Measurements from ENCODE around the gene POGZ.

POGZ gene

GRCh38 chr1:151370211-151370911 is 88.9 kb downstream of the POGZ start:
- peak; percentile 15 for DNase-seq

GRCh38 chr1:151369621-151370048 is 89.7 kb downstream of the POGZ start:
- no peak for DNase-seq

- DNase-seq, result no peak
These were observed 90.0 kb downstream of the POGZ start for GRCh38 chr1:151369302-151369610.

GRCh38 chr1:151368393-151369301 is 90.6 kb downstream of the POGZ start:
- DNase-seq, result peak; percentile 83

- no peak for DNase-seq
These were observed 91.5 kb downstream of the POGZ start for GRCh38 chr1:151367658-151368392.

GRCh38 chr1:151364996-151365395 is 94.3 kb downstream of the POGZ start:
- DNase-seq, result no peak

GRCh38 chr1:151362308-151363155 is 96.8 kb downstream of the POGZ start:
- no peak for DNase-seq

- DNase-seq, result no peak
These were observed 97.4 kb downstream of the POGZ start for GRCh38 chr1:151361883-151362282.

GRCh38 chr1:151356696-151357095 is 102.6 kb downstream of the POGZ start:
- no peak for DNase-seq

Data from DMS79 treated with DMSO at 0.1 percent for 48 hours (cell line).